Activated CD4-positive, alpha-beta T cell treated with anti-CD3 and anti-CD28 coated beads, Interleukin-2, amount 50 U/mL, for 4 hours (primary cell): Measurements from ENCODE around the gene CPT2.
A peak's percentile ranks its signal among the peaks of the same experiment; 100 is the strongest.

Experiments
- DNase-seq, 2 experiments: peaks; one replicate each; pipeline ENCODE4 v3.0.0-alpha.2; 2020

Gene CPT2

GRCh38 chr1:53196485-53197290 is at the start of gene CPT2:
TSS of gene CPT2 (plus strand) at chr1:53196824. CDS start at chr1:53196944, 120 bp downstream.
- peak; percentile 78 to 81 for DNase-seq

- no peak for DNase-seq
These were observed 49.5 kb upstream of the CPT2 start for GRCh38 chr1:53147174-53147573.

- DNase-seq = no peak
These were observed 48.5 kb upstream of the CPT2 start for GRCh38 chr1:53148123-53148522.

GRCh38 chr1:53153752-53154151 is 42.9 kb upstream of the CPT2 start:
- no peak for DNase-seq

GRCh38 chr1:53154859-53155438 is 41.7 kb upstream of the CPT2 start:
- DNase-seq = no peak

GRCh38 chr1:53155534-53155933 is 41.1 kb upstream of the CPT2 start:
- no peak for DNase-seq

GRCh38 chr1:53155945-53156344 is 40.7 kb upstream of the CPT2 start:
- no peak for DNase-seq

GRCh38 chr1:53156783-53157182 is 39.8 kb upstream of the CPT2 start:
- DNase-seq = no peak

GRCh38 chr1:53158900-53159299 is 37.7 kb upstream of the CPT2 start:
- DNase-seq = no peak

- DNase-seq = no peak
These were observed 35.7 kb upstream of the CPT2 start for GRCh38 chr1:53160924-53161378.

GRCh38 chr1:53162621-53163020 is 34.0 kb upstream of the CPT2 start:
- no peak for DNase-seq

- no peak for DNase-seq
These were observed 33.3 kb upstream of the CPT2 start for GRCh38 chr1:53163291-53163768.

GRCh38 chr1:53165408-53165961 is 31.1 kb upstream of the CPT2 start:
- no peak for DNase-seq

GRCh38 chr1:53166366-53166765 is 30.3 kb upstream of the CPT2 start:
- no peak for DNase-seq

GRCh38 chr1:53166912-53167311 is 29.7 kb upstream of the CPT2 start:
- no peak for DNase-seq

- DNase-seq = no peak
These were observed 24.0 kb upstream of the CPT2 start for GRCh38 chr1:53172426-53173128.

GRCh38 chr1:53174971-53175913 is 21.4 kb upstream of the CPT2 start:
- no peak for DNase-seq

- DNase-seq = no peak
These were observed 20.0 kb upstream of the CPT2 start for GRCh38 chr1:53176452-53177208.

GRCh38 chr1:53180226-53180625 is 16.4 kb upstream of the CPT2 start:
- no peak for DNase-seq

- no peak for DNase-seq
These were observed 15.7 kb upstream of the CPT2 start for GRCh38 chr1:53180951-53181350.

GRCh38 chr1:53182111-53182593 is 14.5 kb upstream of the CPT2 start:
- peak; percentile 72 to 75 for DNase-seq
